Naive thymus-derived CD4-positive, alpha-beta T cell (primary cell): ENCODE measurements around the gene TADA1. TPM values are rescaled to one million over a fixed set of nuclear protein-coding genes. Genes with fewer than 3 reads are reported as not detected.

Source experiments
- ATAC-seq: fragments of 150-1000 bp; cut with Tn5 transposase; 2 replicates; pipeline ENCODE4 v1.10.0; 2021; ENCODE audit warnings: mild to moderate bottlenecking, moderate library complexity
- CTCF ChIA-PET: fragments of 350-600 bp; sonication (Branson Sonifier 250); formaldehyde crosslinking; loops from one replicate; lab custom pipeline; 2021; ENCODE audit warnings: antibody characterized with exemption; lab: Charles Lee
- POLR2A ChIA-PET: fragments of 350-600 bp; sonication (Branson Sonifier 250); formaldehyde crosslinking; loops from one replicate; lab custom pipeline; 2021; ENCODE audit warnings: antibody characterized with exemption, inconsistent platforms; lab: Charles Lee
- DNase-seq, 9 donors: peaks; one replicate each; pipeline versions ENCODE4 v3.0.0 to v3.0.0-alpha.2; 2020 to 2022; ENCODE audit warnings: mixed read lengths in 1 of 9
- H3K27ac ChIP-seq: one replicate; pipeline ENCODE4 v1.7.0; 2013; ENCODE audit warnings: mild to moderate bottlenecking, low read depth, low read length, moderate library complexity
- H3K27me3 ChIP-seq, 2 donors: one replicate each; pipeline ENCODE4 v1.7.0; 2013; ENCODE audit warnings: low read length in 2 of 2, mild to moderate bottlenecking in 2 of 2, moderate library complexity in 2 of 2; ENCODE audit not compliant: control insufficient read depth in 2 of 2, insufficient read depth in 2 of 2
- H3K36me3 ChIP-seq, 3 experiments: 1 replicate in 2 of 3; 2 replicates in 1 of 3; pipeline ENCODE4 v1.7.0; 2013; ENCODE audit warnings: low read length in 3 of 3, mild to moderate bottlenecking in 3 of 3, moderate library complexity in 1 of 3; ENCODE audit not compliant: insufficient read depth in 3 of 3, control insufficient read depth in 2 of 3
- H3K4me1 ChIP-seq, 2 donors: one replicate each; pipeline ENCODE4 v1.7.0; 2013; ENCODE audit warnings: low read length in 2 of 2, mild to moderate bottlenecking in 2 of 2, moderate library complexity in 1 of 2; ENCODE audit not compliant: control insufficient read depth in 2 of 2, insufficient read depth in 2 of 2
- H3K4me3 ChIP-seq: 2 replicates; pipeline ENCODE4 v1.7.0; 2013; ENCODE audit warnings: mild to moderate bottlenecking, low read length
- H3K9me3 ChIP-seq, 3 experiments: 1 replicate in 2 of 3; 2 replicates in 1 of 3; pipeline ENCODE4 v1.7.0; 2013; ENCODE audit warnings: low read length in 3 of 3; ENCODE audit not compliant: control insufficient read depth in 2 of 3
- H3K27ac Mint-ChIP-seq, 9 donors: one replicate each; pipeline ENCODE4 v1.8.0; 2020 to 2022; ENCODE audit warnings: mixed read lengths in 9 of 9, mild to moderate bottlenecking in 8 of 9, moderate library complexity in 5 of 9, inconsistent platforms in 2 of 9
- H3K27me3 Mint-ChIP-seq, 5 donors: one replicate each; pipeline ENCODE4 v1.8.0; 2021 to 2022; ENCODE audit warnings: mixed read lengths in 5 of 5, mild to moderate bottlenecking in 1 of 5
- H3K36me3 Mint-ChIP-seq, 5 donors: one replicate each; pipeline ENCODE4 v1.8.0; 2020 to 2022; ENCODE audit warnings: mixed read lengths in 5 of 5, mild to moderate bottlenecking in 3 of 5, inconsistent platforms in 1 of 5
- H3K4me1 Mint-ChIP-seq, 7 donors: one replicate each; pipeline ENCODE4 v1.8.0; 2020 to 2022; ENCODE audit warnings: mixed read lengths in 7 of 7, mild to moderate bottlenecking in 3 of 7, inconsistent platforms in 1 of 7
- H3K4me3 Mint-ChIP-seq, 10 donors: one replicate each; pipeline ENCODE4 v1.8.0; 2020 to 2022; ENCODE audit warnings: mild to moderate bottlenecking in 10 of 10, mixed read lengths in 10 of 10, moderate library complexity in 6 of 10, inconsistent platforms in 2 of 10
- H3K9me3 Mint-ChIP-seq, 11 donors: one replicate each; pipeline ENCODE4 v1.8.0; 2020 to 2022; ENCODE audit warnings: mixed read lengths in 11 of 11, mild to moderate bottlenecking in 4 of 11, inconsistent platforms in 1 of 11, moderate library complexity in 1 of 11
- intact Hi-C, 2 donors: fragments of 100-400 bp; cut with micrococcal nuclease; formaldehyde crosslinking; loops; one replicate each; pipeline ENCODE4 v1.15.1; 2023
- polyA plus RNA-seq, 2 donors: library from polyadenylated mRNA; unstranded; fragments of 300-500 nt; fragmentation: Illumina TruSeq; gene quantifications; one replicate each; pipeline ENCODE4 v1.2.3, GENCODE V29; 2021
- total RNA-seq, 6 experiments: library from RNA in 5 of 6; stranded (reverse) in 5 of 6; gene quantifications; 1 replicate in 5 of 6; 2 replicates in 1 of 6; pipeline ENCODE4 v1.2.3 and lab custom pipeline; 2021 to 2026

Gene TADA1
- total and polyA plus RNA-seq, 7 experiments from 2014 or later, result 9.4 to 23.1 (median 16.0) TPM

- Histone ChIP-seq H3K9me3 (no peaks in the 10 kb centered on the region), H3K4me1 (peaks cover 10 to 12% of the 10 kb centered on the region in 2 donors), H3K27me3 (no peaks in the 10 kb centered on the region), H3K27ac (no peak overlapping the region), H3K4me3 (no peak overlapping the region), H3K36me3 (no peaks in the 10 kb centered on the region)
- Mint-ChIP-seq H3K27ac (peak overlapping the region in 2 of 9 donors; percentile 75 to 83), H3K9me3 (peaks cover 0 to 3% (median 0%) of the 10 kb centered on the region in 11 donors), H3K36me3 (peaks cover 0 to 18% (median 3%) of the 10 kb centered on the region in 5 donors), H3K4me3 (peak overlapping the region in 9 of 10 donors; percentile 54 to 96 (median 92)), H3K4me1 (peaks cover 48 to 77% (median 70%) of the 10 kb centered on the region in 7 donors), H3K27me3 (peaks cover 0 to 4% (median 0%) of the 10 kb centered on the region in 5 donors)
- intact Hi-C loops, result no loop called here
- POLR2A ChIA-PET, result interaction anchor here (0.6 to 2.4 kb wide), 4 partner anchors 36 to 1193 kb away, joined by 3 to 18 read pairs (median 6); partner anchors contain the start of genes POGK and POU2F1
- CTCF ChIA-PET, result no interaction called here
- ATAC-seq, result no peak
- no peak for DNase-seq
Measured at GRCh38 chr1:166874464-166874863, 1.6 kb downstream of the TADA1 start.

- DNase-seq (no peak), ATAC-seq (no peak)
- Histone ChIP-seq H3K9me3 (no peaks in the 10 kb centered on the region), H3K36me3 (peaks cover 0 to 10% (median 0%) of the 10 kb centered on the region in 3 experiments), H3K4me3 (no peak overlapping the region), H3K27me3 (no peaks in the 10 kb centered on the region), H3K4me1 (peaks cover 6 to 10% of the 10 kb centered on the region in 2 donors), H3K27ac (no peak overlapping the region)
- no peaks in the 10 kb centered on the region for H3K27me3 Mint-ChIP-seq
- H3K9me3 Mint-ChIP-seq, result no peaks in the 10 kb centered on the region
- H3K4me1 Mint-ChIP-seq, result peaks cover 40 to 70% (median 62%) of the 10 kb centered on the region in 7 donors
- ChIA-PET CTCF (no interaction called here), POLR2A (no interaction called here)
- H3K36me3 Mint-ChIP-seq, result peaks cover 7 to 24% (median 14%) of the 10 kb centered on the region in 5 donors
- no peak overlapping the region for H3K4me3 Mint-ChIP-seq
- peak overlapping the region in 1 of 9 donors; percentile 62 for H3K27ac Mint-ChIP-seq
- intact Hi-C loops, result no loop called here
Measured at GRCh38 chr1:166870584-166870983, 5.5 kb downstream of the TADA1 start.

GRCh38 chr1:166869318-166870099 is 6.6 kb downstream of the TADA1 start:
- Mint-ChIP-seq H3K27ac (peak overlapping the region in 5 of 9 donors; percentile 14 to 69 (median 62)), H3K27me3 (no peaks in the 10 kb centered on the region), H3K9me3 (no peaks in the 10 kb centered on the region), H3K4me1 (peaks cover 31 to 64% (median 53%) of the 10 kb centered on the region in 7 donors), H3K36me3 (peaks cover 7 to 22% (median 18%) of the 10 kb centered on the region in 5 donors), H3K4me3 (peak overlapping the region in 1 of 10 donors; percentile 55)
- ATAC-seq (no peak), DNase-seq (no peak)
- Histone ChIP-seq H3K4me3 (no peak overlapping the region), H3K27ac (no peak overlapping the region), H3K9me3 (no peaks in the 10 kb centered on the region), H3K4me1 (no peaks in the 10 kb centered on the region), H3K27me3 (no peaks in the 10 kb centered on the region), H3K36me3 (peaks cover 0 to 14% (median 0%) of the 10 kb centered on the region in 3 experiments)
- ChIA-PET CTCF (interaction anchor here (1.2 kb wide), 1 partner anchor 192 kb away, joined by 4 read pairs; no protein-coding TSS in a partner anchor), POLR2A (interaction anchor here (0.7 kb wide), 1 partner anchor 121 kb away, joined by 3 read pairs; no protein-coding TSS in a partner anchor)
- intact Hi-C loops, result no loop called here

GRCh38 chr1:166868639-166869038 is 7.4 kb downstream of the TADA1 start:
- no peak overlapping the region for H3K27ac ChIP-seq
- peaks cover 12 to 30% (median 18%) of the 10 kb centered on the region in 5 donors for H3K36me3 Mint-ChIP-seq
- no peaks in the 10 kb centered on the region for H3K4me1 ChIP-seq
- ATAC-seq (no peak), DNase-seq (no peak)
- peak overlapping the region in 1 of 10 donors; percentile 3 for H3K4me3 Mint-ChIP-seq
- H3K27ac Mint-ChIP-seq, result peak overlapping the region in 5 of 9 donors; percentile 22 to 69 (median 62)
- H3K36me3 ChIP-seq, result peaks cover 0 to 19% (median 0%) of the 10 kb centered on the region in 3 experiments
- H3K9me3 ChIP-seq, result no peaks in the 10 kb centered on the region
- peaks cover 27 to 65% (median 48%) of the 10 kb centered on the region in 7 donors for H3K4me1 Mint-ChIP-seq
- CTCF ChIA-PET, result interaction anchor here (1.2 kb wide), 1 partner anchor 193 kb away, joined by 4 read pairs; no protein-coding TSS in a partner anchor
- intact Hi-C loops, result no loop called here
- no peaks in the 10 kb centered on the region for H3K27me3 ChIP-seq
- no peaks in the 10 kb centered on the region for H3K9me3 Mint-ChIP-seq
- POLR2A ChIA-PET, result interaction anchor here (1.1 kb wide), 1 partner anchor 16 kb away, joined by 3 read pairs; no protein-coding TSS in a partner anchor
- H3K4me3 ChIP-seq, result no peak overlapping the region
- no peaks in the 10 kb centered on the region for H3K27me3 Mint-ChIP-seq

GRCh38 chr1:166865926-166866325 is 10.1 kb downstream of the TADA1 start:
- DNase-seq (no peak), ATAC-seq (no peak)
- peaks cover 8 to 39% (median 25%) of the 10 kb centered on the region in 7 donors for H3K4me1 Mint-ChIP-seq
- no peaks in the 10 kb centered on the region for H3K4me1 ChIP-seq
- no peak overlapping the region for H3K27ac Mint-ChIP-seq
- H3K27me3 ChIP-seq, result no peaks in the 10 kb centered on the region
- H3K9me3 ChIP-seq, result no peaks in the 10 kb centered on the region
- no peak overlapping the region for H3K4me3 ChIP-seq
- POLR2A ChIA-PET, result no interaction called here
- H3K4me3 Mint-ChIP-seq, result no peak overlapping the region
- intact Hi-C loops, result no loop called here
- peaks cover 0 to 44% (median 9%) of the 10 kb centered on the region in 3 experiments for H3K36me3 ChIP-seq
- CTCF ChIA-PET, result no interaction called here
- H3K27me3 Mint-ChIP-seq, result no peaks in the 10 kb centered on the region
- peaks cover 12 to 50% (median 17%) of the 10 kb centered on the region in 5 donors for H3K36me3 Mint-ChIP-seq
- H3K9me3 Mint-ChIP-seq, result no peaks in the 10 kb centered on the region
- H3K27ac ChIP-seq, result no peak overlapping the region

- intact Hi-C loops, result no loop called here
- CTCF ChIA-PET, result no interaction called here
- H3K36me3 Mint-ChIP-seq, result peaks cover 12 to 53% (median 25%) of the 10 kb centered on the region in 5 donors
- DNase-seq (no peak), ATAC-seq (no peak)
- H3K27ac Mint-ChIP-seq, result peak overlapping the region in 5 of 9 donors; percentile 1 to 48 (median 6)
- POLR2A ChIA-PET, result no interaction called here
- H3K27me3 Mint-ChIP-seq, result no peaks in the 10 kb centered on the region
- no peak overlapping the region for H3K4me3 Mint-ChIP-seq
- peaks cover 6 to 15% (median 8%) of the 10 kb centered on the region in 7 donors for H3K4me1 Mint-ChIP-seq
- H3K27me3 ChIP-seq, result no peaks in the 10 kb centered on the region
- H3K4me1 ChIP-seq, result no peaks in the 10 kb centered on the region
- peaks cover 0 to 77% (median 9%) of the 10 kb centered on the region in 3 experiments for H3K36me3 ChIP-seq
- no peak overlapping the region for H3K27ac ChIP-seq
- H3K4me3 ChIP-seq, result no peak overlapping the region
- H3K9me3 Mint-ChIP-seq, result no peaks in the 10 kb centered on the region
- no peaks in the 10 kb centered on the region for H3K9me3 ChIP-seq
Measured at GRCh38 chr1:166859597-166859996, 16.5 kb downstream of the TADA1 start.
